ENCODE results near the gene EN2.

GRCh38 chr7:155458111-155458877 is at the start of gene EN2:
- TF ChIP-seq SP1 (IDR thresholded peaks at IDR 0.05) (no peak), ELF4 (IDR thresholded peaks at IDR 0.05) (no peak), LEF1 (IDR thresholded peaks at IDR 0.05; ENCODE audit: borderline replicate concordance) (0 out of 2 replicates have a peak, but pooled peaks have one; percentile 24), CTBP1 (IDR thresholded peaks at IDR 0.05; ENCODE audit: borderline replicate concordance) (no peak), TARDBP (IDR thresholded peaks at IDR 0.05) (no peak), ZNF384 (IDR thresholded peaks at IDR 0.05) (no peak), L3MBTL2 (conservative IDR thresholded peaks at IDR 0.05) (no peak)
